ENCODE data around the gene RTKN. TPM values are rescaled to one million over a fixed set of nuclear protein-coding genes. Genes with fewer than 3 reads are reported as not detected.
"Not testable (repeated sequence)": the region's sequence is repeated elsewhere in the genome, so short reads cannot be mapped to it uniquely, and the experiment has no call there.

The RTKN gene
- total RNA-seq, 5 donors from 2014 or later (not counting 1 experiment from before 2014, with no cell fraction given): 0.93 to 1.7 (median 0.96) TPM; not detected in 1

- Histone ChIP-seq H3K27me3 (replicated peaks in 1 of 2; ENCODE audit: control insufficient read depth in 2 of 2, extremely low read depth in 1 of 2, insufficient read depth in 2 of 2, low read length in 1 of 2) (no peaks in the 10 kb centered on the region), H3K27ac (ENCODE audit: low read length) (no peak overlapping the region), H3K4me1 (ENCODE audit: control insufficient read depth in 1 of 2, extremely low read depth in 1 of 2, insufficient read depth in 2 of 2, low read length in 2 of 2) (peaks cover 17 to 39% of the 10 kb centered on the region in 2 experiments), H3K9me3 (no peaks in the 10 kb centered on the region), H3K36me3 (ENCODE audit: control insufficient read depth in 2 of 2, extremely low read depth in 1 of 2, insufficient read depth in 1 of 2, low read length in 1 of 2) (peaks cover 6 to 20% of the 10 kb centered on the region in 2 donors), H3K4me3 (ENCODE audit: control insufficient read depth in 1 of 2, extremely low read depth in 1 of 2, low read length in 1 of 2) (no peak overlapping the region)
- ChIA-PET POLR2A (interaction anchor here in 1 of 2 donors (0.5 kb wide), 1 partner anchor 8 kb away, joined by 7 read pairs; no protein-coding TSS in a partner anchor), CTCF (no interaction called here)
- no peak for DNase-seq
- no peaks in the 10 kb centered on the region for H3K27me3 Mint-ChIP-seq
- H3K36me3 Mint-ChIP-seq: peaks cover 5% of the 10 kb centered on the region
- H3K4me1 Mint-ChIP-seq: peaks cover 40 to 52% (median 50%) of the 10 kb centered on the region in 3 donors
- no peak for ATAC-seq (replicated peaks in 1 of 4)
- no peaks in the 10 kb centered on the region for H3K9me3 Mint-ChIP-seq
- 93% methylated on average over 3 of the region's 4 CpGs for whole genome bisulfite sequencing (ENCODE audit: insufficient coverage)
- H3K27ac Mint-ChIP-seq: no peak overlapping the region
- H3K4me3 Mint-ChIP-seq: peak overlapping the region in 2 of 3 donors; percentile 55 to 65
These were observed 21.0 kb upstream of the RTKN start for GRCh38 chr2:74462786-74463105.

- DNase-seq (no peak), ATAC-seq (replicated peaks in 1 of 4) (no peak)
- 100% methylated on average over 6 of the region's 20 CpGs for WGBS (ENCODE audit: insufficient coverage)
- ChIA-PET CTCF (no interaction called here), POLR2A (no interaction called here)
- Mint-ChIP-seq H3K36me3 (peaks cover 5% of the 10 kb centered on the region), H3K27ac (no peak overlapping the region), H3K4me1 (peaks cover 43 to 57% (median 54%) of the 10 kb centered on the region in 3 donors), H3K9me3 (no peaks in the 10 kb centered on the region), H3K4me3 (no peak overlapping the region), H3K27me3 (no peaks in the 10 kb centered on the region)
- H3K27ac ChIP-seq (ENCODE audit: low read length): no peak overlapping the region
- H3K36me3 ChIP-seq (ENCODE audit: control insufficient read depth in 2 of 2, extremely low read depth in 1 of 2, insufficient read depth in 1 of 2, low read length in 1 of 2): peaks cover 6 to 20% of the 10 kb centered on the region in 2 donors
- no peaks in the 10 kb centered on the region for H3K9me3 ChIP-seq
- H3K4me3 ChIP-seq (ENCODE audit: control insufficient read depth in 1 of 2, extremely low read depth in 1 of 2, low read length in 1 of 2): no peak overlapping the region
- no peaks in the 10 kb centered on the region for H3K27me3 ChIP-seq (replicated peaks in 1 of 2; ENCODE audit: control insufficient read depth in 2 of 2, extremely low read depth in 1 of 2, insufficient read depth in 2 of 2, low read length in 1 of 2)
- peaks cover 17 to 40% of the 10 kb centered on the region in 2 experiments for H3K4me1 ChIP-seq (ENCODE audit: control insufficient read depth in 1 of 2, extremely low read depth in 1 of 2, insufficient read depth in 2 of 2, low read length in 2 of 2)
These were observed 20.5 kb upstream of the RTKN start for GRCh38 chr2:74462054-74462785.

- Mint-ChIP-seq H3K27ac (no peak overlapping the region), H3K4me3 (no peak overlapping the region), H3K4me1 (peaks cover 51 to 65% (median 62%) of the 10 kb centered on the region in 3 donors), H3K9me3 (no peaks in the 10 kb centered on the region), H3K36me3 (peaks cover 5% of the 10 kb centered on the region), H3K27me3 (no peaks in the 10 kb centered on the region)
- Histone ChIP-seq H3K4me1 (ENCODE audit: control insufficient read depth in 1 of 2, extremely low read depth in 1 of 2, insufficient read depth in 2 of 2, low read length in 2 of 2) (peaks cover 23 to 48% of the 10 kb centered on the region in 2 experiments), H3K4me3 (ENCODE audit: control insufficient read depth in 1 of 2, extremely low read depth in 1 of 2, low read length in 1 of 2) (no peak overlapping the region), H3K27me3 (replicated peaks in 1 of 2; ENCODE audit: control insufficient read depth in 2 of 2, extremely low read depth in 1 of 2, insufficient read depth in 2 of 2, low read length in 1 of 2) (no peaks in the 10 kb centered on the region), H3K9me3 (no peaks in the 10 kb centered on the region), H3K27ac (ENCODE audit: low read length) (no peak overlapping the region), H3K36me3 (ENCODE audit: control insufficient read depth in 2 of 2, extremely low read depth in 1 of 2, insufficient read depth in 1 of 2, low read length in 1 of 2) (peaks cover 6 to 20% of the 10 kb centered on the region in 2 donors)
- ATAC-seq (replicated peaks in 1 of 4): no peak
- DNase-seq: no peak
- 94% methylated on average over 24 of the region's 27 CpGs for WGBS (ENCODE audit: insufficient coverage)
- CTCF ChIA-PET: no interaction called here
- POLR2A ChIA-PET: interaction anchor here in 1 of 2 donors (0.6 kb wide), 1 partner anchor 447 kb away, joined by 4 read pairs; no protein-coding TSS in a partner anchor
These were observed 19.7 kb upstream of the RTKN start for GRCh38 chr2:74461187-74462053.

GRCh38 chr2:74460187-74460586 is 18.4 kb upstream of the RTKN start:
- peaks cover 58 to 67% (median 65%) of the 10 kb centered on the region in 3 donors for H3K4me1 Mint-ChIP-seq
- POLR2A ChIA-PET; H3K27me3 ChIP-seq (replicated peaks in 1 of 2; ENCODE audit: control insufficient read depth in 2 of 2, extremely low read depth in 1 of 2, insufficient read depth in 2 of 2, low read length in 1 of 2); H3K27ac ChIP-seq (ENCODE audit: low read length); ATAC-seq (replicated peaks in 1 of 4); H3K27ac Mint-ChIP-seq; H3K36me3 Mint-ChIP-seq; H3K4me3 ChIP-seq (ENCODE audit: control insufficient read depth in 1 of 2, extremely low read depth in 1 of 2, low read length in 1 of 2); DNase-seq; H3K9me3 Mint-ChIP-seq; H3K27me3 Mint-ChIP-seq; H3K9me3 ChIP-seq: not testable (repeated sequence)
- peak overlapping the region; percentile 62 to 99 (median 93) for H3K4me3 Mint-ChIP-seq
- H3K36me3 ChIP-seq (ENCODE audit: control insufficient read depth in 2 of 2, extremely low read depth in 1 of 2, insufficient read depth in 1 of 2, low read length in 1 of 2): peaks cover 6 to 24% of the 10 kb centered on the region in 2 donors
- 85% methylated on average over 3 of the region's 10 CpGs for WGBS (ENCODE audit: insufficient coverage)
- H3K4me1 ChIP-seq (ENCODE audit: control insufficient read depth in 1 of 2, extremely low read depth in 1 of 2, insufficient read depth in 2 of 2, low read length in 2 of 2): peaks cover 30 to 53% of the 10 kb centered on the region in 2 experiments
- CTCF ChIA-PET: interaction anchor here in 1 of 2 donors (0.7 kb wide), 1 partner anchor 951 kb away, joined by 3 read pairs; no protein-coding TSS in a partner anchor

GRCh38 chr2:74459503-74460118 is 17.9 kb upstream of the RTKN start:
- not testable (repeated sequence) for H3K36me3 Mint-ChIP-seq; H3K9me3 ChIP-seq; ATAC-seq (replicated peaks in 1 of 4); H3K9me3 Mint-ChIP-seq; DNase-seq; H3K4me3 ChIP-seq (ENCODE audit: control insufficient read depth in 1 of 2, extremely low read depth in 1 of 2, low read length in 1 of 2); H3K27ac ChIP-seq (ENCODE audit: low read length); H3K27me3 ChIP-seq (replicated peaks in 1 of 2; ENCODE audit: control insufficient read depth in 2 of 2, extremely low read depth in 1 of 2, insufficient read depth in 2 of 2, low read length in 1 of 2); H3K27me3 Mint-ChIP-seq
- POLR2A ChIA-PET: interaction anchor here in 1 of 2 donors (1.7 kb wide), 1 partner anchor 9 kb away, joined by 5 read pairs; no protein-coding TSS in a partner anchor
- H3K4me1 ChIP-seq (ENCODE audit: control insufficient read depth in 1 of 2, extremely low read depth in 1 of 2, insufficient read depth in 2 of 2, low read length in 2 of 2): peaks cover 32 to 54% of the 10 kb centered on the region in 2 experiments
- CTCF ChIA-PET: interaction anchor here in 1 of 2 donors (0.5 to 1.9 kb wide), 3 partner anchors 8 to 14 kb away, joined by 3 to 13 read pairs (median 5); partner anchors contain the start of gene MRPL53
- Mint-ChIP-seq H3K27ac (peak overlapping the region; percentile 89 to 99), H3K4me1 (peaks cover 62 to 72% (median 69%) of the 10 kb centered on the region in 3 donors), H3K4me3 (peak overlapping the region; percentile 93 to 99 (median 97))
- H3K36me3 ChIP-seq (ENCODE audit: control insufficient read depth in 2 of 2, extremely low read depth in 1 of 2, insufficient read depth in 1 of 2, low read length in 1 of 2): peaks cover 6 to 24% of the 10 kb centered on the region in 2 donors
- WGBS (ENCODE audit: insufficient coverage): 91% methylated on average over 11 of the region's 13 CpGs
